Fibroblast of the aortic adventitia (primary cell): ENCODE data around the gene PHF21A. TPM values are rescaled to one million over a fixed set of nuclear protein-coding genes. Genes with fewer than 3 reads are reported as not detected.

Experiments used
- DNase-seq: peaks from one replicate; pipeline ENCODE4 v3.0.0-alpha.2; 2010; ENCODE audit warnings: low read depth
- H3K4me3 ChIP-seq: 2 replicates; pipeline ENCODE4 v1.5.1; 2011; ENCODE audit warnings: low read depth, mild to moderate bottlenecking, control low read depth, low read length, moderate library complexity
- CTCF ChIP-seq: IDR thresholded peaks from 2 replicates; pipeline ENCODE4 v1.5.1; 2011; ENCODE audit warnings: mild to moderate bottlenecking, low read length, control low read depth, inconsistent platforms; ENCODE audit not compliant: insufficient read depth
- total RNA-seq: library from RNA; depleted of rRNA; stranded (reverse); fragments of >200 nt; gene quantifications from 2 replicates; pipeline ENCODE4 v1.2.3, GENCODE V29; 2012; ENCODE audit warnings: low replicate concordance

The PHF21A gene
- total RNA-seq, 1 donor = 22.5 TPM

DNA sequence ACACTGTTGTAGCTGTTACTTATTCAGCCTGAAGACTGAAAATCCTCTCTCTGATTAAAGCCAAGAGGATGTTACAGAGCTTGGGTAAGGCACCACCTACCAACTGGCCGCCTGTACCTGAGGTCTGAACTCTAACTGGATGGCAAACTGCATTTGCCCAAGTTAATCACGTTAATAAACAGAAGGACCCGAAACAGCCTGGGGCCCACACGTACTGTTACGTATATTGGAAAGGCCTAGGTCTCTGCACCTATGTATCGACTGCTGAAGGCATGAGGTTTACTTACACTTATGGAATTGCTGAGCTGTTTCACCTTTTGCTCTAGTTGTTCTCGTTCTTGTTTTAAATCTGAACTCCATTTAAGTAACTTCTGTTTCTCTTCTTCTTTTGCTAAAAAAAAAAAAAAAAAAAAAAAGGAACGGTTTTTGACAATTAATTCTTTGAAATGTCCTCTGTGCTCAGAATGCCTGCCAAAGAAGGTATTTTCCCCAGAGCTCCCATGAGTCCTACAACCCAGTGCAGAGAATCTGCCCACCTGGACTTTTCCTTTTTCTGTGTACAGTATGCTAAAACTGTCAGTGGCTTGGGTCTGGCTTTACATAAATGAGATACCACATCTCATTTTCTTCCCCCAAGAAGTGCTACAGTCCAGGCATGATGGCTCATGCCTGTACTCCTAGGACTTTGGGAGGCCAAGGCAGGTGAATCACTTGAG, 185.7 kb downstream of the PHF21A start:
- no peak for DNase-seq
- no peak for TF ChIP-seq CTCF
- no peak overlapping the region for H3K4me3 ChIP-seq

DNA sequence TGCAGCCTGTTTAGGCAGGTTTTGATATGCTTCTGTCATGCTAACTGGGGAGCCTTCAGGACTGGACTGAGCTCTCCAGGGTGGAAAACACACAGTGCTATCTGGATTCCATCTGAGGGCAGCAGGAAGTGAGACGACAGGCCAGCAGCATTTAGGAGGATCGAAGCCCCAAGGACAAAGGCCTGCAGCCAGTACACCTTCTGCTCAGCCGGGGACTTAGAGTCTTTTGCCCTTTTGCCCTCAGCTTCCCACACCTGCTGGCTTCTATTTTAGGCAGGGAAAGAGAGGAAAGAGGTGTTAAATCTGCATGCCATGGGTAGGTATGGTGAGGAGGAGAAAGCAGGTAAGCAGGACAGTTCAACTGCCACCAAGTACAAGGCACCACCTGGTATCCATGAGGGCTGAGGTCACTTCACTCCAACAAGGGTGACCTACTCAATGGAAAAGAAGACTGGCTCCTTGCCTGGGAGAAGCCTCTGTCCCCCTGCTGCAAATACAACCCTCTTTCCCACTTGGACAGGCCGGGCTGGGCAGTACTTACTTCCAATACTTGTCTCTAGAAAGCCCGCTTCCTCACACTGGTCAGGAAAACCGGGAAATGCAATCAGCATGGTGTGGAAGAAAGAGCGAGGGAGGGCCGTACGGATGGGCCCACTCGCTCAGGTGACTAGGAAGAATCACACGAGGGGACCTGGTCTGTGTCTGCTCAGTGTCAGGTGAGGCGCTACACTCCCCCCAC, 186.5 kb downstream of the PHF21A start:
- no peak overlapping the region for H3K4me3 ChIP-seq
- TF ChIP-seq CTCF = no peak
- DNase-seq = no peak

DNA sequence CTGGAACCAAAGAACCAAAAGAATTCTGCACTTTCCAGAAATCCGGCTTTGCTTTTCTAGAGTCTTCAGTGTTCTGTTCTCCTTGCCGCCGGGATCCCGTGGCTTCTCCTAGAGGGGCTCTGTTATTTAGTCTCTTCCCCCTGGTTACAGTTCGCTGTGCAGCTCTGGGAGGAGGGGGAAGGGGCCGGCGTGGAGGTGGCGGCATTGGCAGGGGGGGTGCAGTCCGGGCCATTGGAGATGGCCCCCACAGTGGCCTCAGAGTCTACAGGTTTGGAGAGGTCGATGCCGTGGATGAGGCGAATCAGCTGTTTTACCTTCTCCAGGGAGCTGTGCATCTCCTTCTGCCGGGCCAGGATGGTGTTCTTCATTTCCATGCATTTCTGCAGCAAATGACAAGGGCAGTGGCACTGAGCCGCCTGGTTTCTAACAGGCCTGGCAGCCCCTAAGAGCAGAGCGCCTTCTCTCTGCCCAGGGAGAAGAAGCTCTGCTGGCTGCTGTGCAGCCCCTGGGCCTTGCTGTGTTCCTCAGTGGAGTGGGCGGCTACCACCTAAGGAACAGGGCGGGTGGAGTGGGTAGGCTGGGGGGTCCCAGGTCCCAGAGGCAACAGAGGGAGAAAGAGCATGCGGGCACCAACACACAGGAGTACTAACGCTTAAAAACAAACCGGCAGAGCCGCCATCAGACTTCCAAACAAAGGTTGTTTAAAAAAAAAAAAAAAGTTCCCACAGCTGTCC, 187.2 kb downstream of the PHF21A start:
- no peak for DNase-seq
- no peak for TF ChIP-seq CTCF
- H3K4me3 ChIP-seq = no peak overlapping the region

DNA sequence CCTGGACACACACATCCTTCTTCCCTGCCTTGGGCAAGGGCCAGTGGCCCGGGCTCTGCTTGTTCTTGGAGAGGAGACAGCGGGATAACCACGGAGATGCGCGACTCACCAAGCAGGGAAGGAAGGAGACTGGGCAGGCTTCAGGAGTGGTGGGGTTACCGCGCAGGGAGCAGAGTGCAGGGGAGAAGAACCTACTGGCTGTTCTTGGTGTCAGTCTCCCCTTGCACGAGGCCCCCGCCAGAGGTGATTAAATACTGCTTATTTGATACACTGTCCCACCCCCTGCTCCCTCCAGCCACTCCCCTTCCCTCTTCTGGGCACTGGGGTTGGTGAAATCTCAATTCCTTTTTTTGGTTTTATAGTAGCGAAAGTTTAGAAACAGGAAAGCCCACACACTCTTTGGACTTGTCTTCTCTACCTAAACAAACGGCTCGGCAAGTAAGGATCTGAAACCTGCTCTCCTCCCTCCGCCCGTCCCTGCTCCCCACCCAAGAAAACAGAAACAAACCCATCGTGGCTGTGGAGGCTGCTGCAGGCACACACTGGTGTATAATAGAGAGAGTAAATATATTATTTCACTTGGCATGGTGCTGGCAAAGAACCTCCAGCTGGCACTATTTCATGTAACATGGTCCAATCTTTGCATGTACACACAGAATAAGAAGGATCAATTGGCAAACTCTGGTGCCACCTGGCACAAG, 188.0 kb downstream of the PHF21A start:
- no peak for TF ChIP-seq CTCF
- DNase-seq = peak; percentile 28

DNA sequence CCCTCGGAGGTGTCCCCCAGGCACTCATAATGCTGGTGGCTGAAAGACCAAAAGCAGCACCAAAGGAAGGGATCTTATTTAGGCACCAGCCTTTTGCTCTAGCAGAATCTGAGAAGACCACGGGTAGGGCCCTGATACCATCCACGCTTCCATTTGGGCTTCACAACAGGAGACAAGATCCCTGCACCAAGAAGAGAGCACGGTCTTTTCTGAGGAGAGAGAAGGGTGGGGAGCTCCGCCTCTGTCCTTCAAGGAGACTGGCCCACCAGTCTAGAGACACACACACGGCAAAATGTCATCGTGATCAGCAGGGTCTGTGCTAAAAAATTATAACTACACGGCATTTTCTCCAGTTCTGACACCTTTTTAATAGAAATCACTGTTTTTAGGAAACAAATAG, 189.0 kb downstream of the PHF21A start:
- TF ChIP-seq CTCF = no peak
- DNase-seq = no peak
- H3K4me3 ChIP-seq = no peak overlapping the region

More for the DNA sequence above, 188.0 kb downstream of the PHF21A start:
- no peak overlapping the region for H3K4me3 ChIP-seq

DNA sequence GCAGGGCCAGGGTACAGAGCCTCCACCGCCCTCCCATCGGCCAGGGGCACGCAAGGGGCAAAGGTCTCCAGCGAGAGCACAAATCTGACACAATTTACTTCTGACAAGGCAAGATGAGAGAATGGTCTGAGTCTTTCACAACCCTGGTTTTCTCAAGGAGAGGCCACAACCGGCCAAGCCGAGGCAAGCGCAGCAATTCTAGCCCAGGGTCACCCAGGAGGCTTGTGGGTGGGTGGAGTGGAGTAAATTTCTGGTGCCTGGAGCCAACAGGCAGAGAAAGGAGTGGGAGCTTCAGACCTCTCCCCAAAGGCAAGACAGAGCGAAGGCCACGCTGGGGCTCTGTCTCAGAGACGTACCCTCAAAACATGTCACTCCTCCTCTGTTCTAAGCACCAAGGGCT, 189.5 kb downstream of the PHF21A start:
- TF ChIP-seq CTCF = no peak
- DNase-seq = no peak
- no peak overlapping the region for H3K4me3 ChIP-seq
